CD14-positive monocyte (primary cell): Measurements from ENCODE around the gene SLCO4A1. TPM values are rescaled to one million over a fixed set of nuclear protein-coding genes. Genes with fewer than 3 reads are reported as not detected.
"Not testable (repeated sequence)": the region's sequence is repeated elsewhere in the genome, so short reads cannot be mapped to it uniquely, and the experiment has no call there.

Source experiments
- DNase-seq, 3 donors: peaks; one replicate each; pipeline ENCODE4 v3.0.0-alpha.2; 2011 to 2022
- H2AFZ ChIP-seq: 2 replicates; pipeline ENCODE4 v1.6.0; 2012; ENCODE audit warnings: mild to moderate bottlenecking, low read depth, low read length, inconsistent platforms; ENCODE audit not compliant: insufficient read depth, poor library complexity, severe bottlenecking
- H3K27ac ChIP-seq, 2 donors: 1 replicate in 1 of 2; 2 replicates in 1 of 2; pipeline ENCODE4 v1.5.1; 2012 to 2013; ENCODE audit warnings: low read length in 2 of 2, control low read depth in 1 of 2, inconsistent platforms in 1 of 2, low read depth in 1 of 2, mild to moderate bottlenecking in 1 of 2
- H3K27me3 ChIP-seq, 2 donors: one replicate each; pipeline versions ENCODE4 v1.6.0 to v1.6.1; 2011 to 2013; ENCODE audit warnings: low read length in 2 of 2; ENCODE audit not compliant: control insufficient read depth in 2 of 2, insufficient read depth in 2 of 2
- H3K36me3 ChIP-seq, 2 donors: replicated peaks in 1 of 2; 1 replicate in 1 of 2; 2 replicates in 1 of 2; pipeline versions ENCODE4 v1.5.1 to v1.6.1; 2012 to 2013; ENCODE audit warnings: low read length in 2 of 2, control low read depth in 1 of 2, inconsistent platforms in 1 of 2, mild to moderate bottlenecking in 1 of 2; ENCODE audit not compliant: insufficient read depth in 2 of 2, control insufficient read depth in 1 of 2
- H3K4me1 ChIP-seq, 2 donors: 1 replicate in 1 of 2; 2 replicates in 1 of 2; pipeline versions ENCODE4 v1.5.1 to v1.6.1; 2012 to 2013; ENCODE audit warnings: low read length in 2 of 2, control low read depth in 1 of 2, inconsistent platforms in 1 of 2, mild to moderate bottlenecking in 1 of 2, moderate library complexity in 1 of 2; ENCODE audit not compliant: insufficient read depth in 2 of 2, control insufficient read depth in 1 of 2
- H3K4me2 ChIP-seq: replicated peaks from 2 replicates; pipeline ENCODE3; 2012; ENCODE audit warnings: low read length, moderate library complexity, mild to moderate bottlenecking; ENCODE audit not compliant: poor library complexity, severe bottlenecking; ENCODE audit errors: extremely low read depth
- H3K4me3 ChIP-seq, 3 experiments: fragments of 200-600 bp in 1 of 3; sonication (generic) in 1 of 3; replicated peaks in 1 of 3; 1 replicate in 2 of 3; 2 replicates in 1 of 3; pipeline ENCODE4 v1.5.1; 2011 to 2013; ENCODE audit warnings: low read length in 3 of 3, mild to moderate bottlenecking in 3 of 3, control low read depth in 2 of 3, low read depth in 2 of 3, inconsistent platforms in 1 of 3, moderate library complexity in 1 of 3
- H3K79me2 ChIP-seq: 2 replicates; pipeline ENCODE4 v1.6.0; 2012; ENCODE audit warnings: mild to moderate bottlenecking, control low read depth, inconsistent platforms, low read length, moderate library complexity; ENCODE audit not compliant: insufficient read depth
- H3K9ac ChIP-seq: 2 replicates; pipeline ENCODE4 v1.6.0; 2017; ENCODE audit warnings: low read length, mild to moderate bottlenecking; ENCODE audit not compliant: insufficient read depth, poor library complexity, severe bottlenecking
- H3K9me3 ChIP-seq, 2 donors: replicated peaks in 1 of 2; 1 replicate in 1 of 2; 2 replicates in 1 of 2; pipeline versions ENCODE4 v1.5.1 to v1.6.1; 2012 to 2013; ENCODE audit warnings: low read length in 2 of 2, control low read depth in 1 of 2; ENCODE audit not compliant: control insufficient read depth in 1 of 2, insufficient read depth in 1 of 2
- H4K20me1 ChIP-seq: 2 replicates; pipeline ENCODE4 v1.6.0; 2012; ENCODE audit warnings: mild to moderate bottlenecking, low read length, control low read depth, moderate library complexity; ENCODE audit not compliant: insufficient read depth
- H3K27ac Mint-ChIP-seq, 7 donors: one replicate each; pipeline ENCODE4 v1.8.0; 2020; ENCODE audit warnings: mild to moderate bottlenecking in 7 of 7, mixed read lengths in 7 of 7, moderate library complexity in 6 of 7, inconsistent platforms in 2 of 7
- H3K27me3 Mint-ChIP-seq, 3 donors: one replicate each; pipeline ENCODE4 v1.8.0; 2021 to 2022; ENCODE audit warnings: low read depth in 3 of 3, mild to moderate bottlenecking in 3 of 3, mixed read lengths in 3 of 3, moderate library complexity in 3 of 3, inconsistent platforms in 1 of 3
- H3K36me3 Mint-ChIP-seq, 2 donors: one replicate each; pipeline ENCODE4 v1.8.0; 2020; ENCODE audit warnings: mixed read lengths in 2 of 2, inconsistent platforms in 1 of 2, mild to moderate bottlenecking in 1 of 2
- H3K4me1 Mint-ChIP-seq: one replicate; pipeline ENCODE4 v1.8.0; 2020; ENCODE audit warnings: mild to moderate bottlenecking, mixed read lengths
- H3K4me3 Mint-ChIP-seq, 2 donors: one replicate each; pipeline ENCODE4 v1.8.0; 2020; ENCODE audit warnings: mild to moderate bottlenecking in 2 of 2, mixed read lengths in 2 of 2, moderate library complexity in 1 of 2
- H3K9me3 Mint-ChIP-seq, 7 donors: one replicate each; pipeline ENCODE4 v1.8.0; 2020 to 2022; ENCODE audit warnings: mixed read lengths in 7 of 7, mild to moderate bottlenecking in 6 of 7, moderate library complexity in 6 of 7, inconsistent platforms in 2 of 7
- CTCF ChIP-seq: fragments of 200-600 bp; IDR thresholded peaks from one replicate; pipeline ENCODE4 v1.8.0; 2022; ENCODE audit warnings: antibody characterized with exemption, mild to moderate bottlenecking
- WGBS: methylation state at CpG from one replicate; pipeline ENCODE4 v1.1.5; 2013; ENCODE audit warnings: missing lambda C conversion rate; ENCODE audit not compliant: insufficient coverage; 5-methylcytosine and 5-hydroxymethylcytosine counted together
- intact Hi-C, 2 donors: fragments of 100-400 bp; cut with micrococcal nuclease; formaldehyde crosslinking; loops; one replicate each; pipeline versions ENCODE4 v1.15.0 to v1.15.1; 2023
- polyA plus RNA-seq, 3 donors: library from polyadenylated mRNA; depleted of rRNA in 1 of 3; unstranded in 2 of 3; stranded (reverse) in 1 of 3; fragments of 300-500 nt in 2 of 3; fragments of >200 nt in 1 of 3; fragmentation: Illumina TruSeq in 2 of 3; gene quantifications; 1 replicate in 2 of 3; 2 replicates in 1 of 3; pipeline ENCODE4 v1.2.3, GENCODE V29; 2012 to 2021

Gene SLCO4A1
- polyA plus RNA-seq, 3 donors, result 0.05 to 0.42 (median 0.26) TPM

GRCh38 chr20:62625516-62625915 lies 16.8 kb upstream of the SLCO4A1 start:
- H3K4me3 Mint-ChIP-seq, result no peak overlapping the region
- 96% methylated on average over 21 of the region's 21 CpGs for WGBS
- Histone ChIP-seq H3K9ac (no peak overlapping the region), H3K4me2 (no peak overlapping the region), H3K4me1 (peaks cover 41 to 47% of the 10 kb centered on the region in 2 donors), H4K20me1 (no peaks in the 10 kb centered on the region), H3K9me3 (no peaks in the 10 kb centered on the region), H3K27ac (no peak overlapping the region), H3K4me3 (no peak overlapping the region), H3K36me3 (no peaks in the 10 kb centered on the region), H3K79me2 (no peaks in the 10 kb centered on the region), H2AFZ (no peak overlapping the region), H3K27me3 (no peaks in the 10 kb centered on the region)
- intact Hi-C loops, result loop anchor here in 1 of 2 donors (2.0 kb wide), 2 partner anchors 25 to 167 kb away; no protein-coding TSS in a partner anchor
- H3K9me3 Mint-ChIP-seq, result no peaks in the 10 kb centered on the region
- peaks cover 44% of the 10 kb centered on the region for H3K4me1 Mint-ChIP-seq
- DNase-seq, result no peak
- H3K27ac Mint-ChIP-seq, result peak overlapping the region in 1 of 7 donors; percentile 32
- H3K27me3 Mint-ChIP-seq, result peaks cover 2 to 4% (median 3%) of the 10 kb centered on the region in 3 donors
- peaks cover 0 to 2% of the 10 kb centered on the region in 2 donors for H3K36me3 Mint-ChIP-seq
- no peak for TF ChIP-seq CTCF

GRCh38 chr20:62625921-62626547 lies 16.3 kb upstream of the SLCO4A1 start:
- H3K9me3 Mint-ChIP-seq, result no peaks in the 10 kb centered on the region
- H3K27me3 Mint-ChIP-seq, result peaks cover 2 to 4% (median 3%) of the 10 kb centered on the region in 3 donors
- TF ChIP-seq CTCF, result no peak
- H3K4me1 Mint-ChIP-seq, result peaks cover 44% of the 10 kb centered on the region
- Histone ChIP-seq H2AFZ (no peak overlapping the region), H3K4me2 (no peak overlapping the region), H3K79me2 (no peaks in the 10 kb centered on the region), H3K4me1 (peaks cover 41 to 47% of the 10 kb centered on the region in 2 donors), H3K4me3 (no peak overlapping the region), H3K9ac (no peak overlapping the region), H3K9me3 (no peaks in the 10 kb centered on the region), H3K27me3 (no peaks in the 10 kb centered on the region), H3K36me3 (no peaks in the 10 kb centered on the region), H4K20me1 (no peaks in the 10 kb centered on the region), H3K27ac (no peak overlapping the region)
- peak overlapping the region in 1 of 7 donors; percentile 26 for H3K27ac Mint-ChIP-seq
- 33% methylated on average over 16 of the region's 20 CpGs for WGBS
- no peak for DNase-seq
- intact Hi-C loops, result loop anchor here in 1 of 2 donors (2.0 kb wide), 2 partner anchors 25 to 167 kb away; no protein-coding TSS in a partner anchor
- H3K36me3 Mint-ChIP-seq, result peaks cover 0 to 2% of the 10 kb centered on the region in 2 donors
- H3K4me3 Mint-ChIP-seq, result no peak overlapping the region

GRCh38 chr20:62627425-62627824 lies 14.9 kb upstream of the SLCO4A1 start:
- H3K27me3 Mint-ChIP-seq, H3K36me3 ChIP-seq, H3K4me3 Mint-ChIP-seq, H3K9me3 ChIP-seq, intact Hi-C loops, H3K36me3 Mint-ChIP-seq, H3K79me2 ChIP-seq, H3K27me3 ChIP-seq, H2AFZ ChIP-seq, H3K27ac ChIP-seq, H3K27ac Mint-ChIP-seq, DNase-seq, H3K9me3 Mint-ChIP-seq, H3K4me2 ChIP-seq, H3K9ac ChIP-seq, H4K20me1 ChIP-seq, H3K4me3 ChIP-seq: not testable (repeated sequence)
- peaks cover 37% of the 10 kb centered on the region for H3K4me1 Mint-ChIP-seq
- H3K4me1 ChIP-seq, result peaks cover 39 to 42% of the 10 kb centered on the region in 2 donors
- WGBS, result 100% methylated on average over 1 of the region's 1 CpG
